Stimulated activated CD8-positive, alpha-beta memory T cell treated with anti-CD3 and anti-CD28 coated beads, Interleukin-15, amount 100 ng/mL, for 1 hour (primary cell): ENCODE data around the gene NTRK1.

ENCODE experiments used
- DNase-seq: peaks from one replicate; pipeline ENCODE4 v3.0.0-alpha.2; 2020; ENCODE audit warnings: low read depth

NTRK1 gene

GRCh38 chr1:156860628-156861423 is at the start of gene NTRK1:
Gene NTRK1 (plus strand): TSS chr1:156860865. CDS start chr1:156860935, 70 bp downstream.
- no peak for DNase-seq

GRCh38 chr1:156811168-156811567 is 49.5 kb upstream of the NTRK1 start:
- DNase-seq, result no peak

DNA sequence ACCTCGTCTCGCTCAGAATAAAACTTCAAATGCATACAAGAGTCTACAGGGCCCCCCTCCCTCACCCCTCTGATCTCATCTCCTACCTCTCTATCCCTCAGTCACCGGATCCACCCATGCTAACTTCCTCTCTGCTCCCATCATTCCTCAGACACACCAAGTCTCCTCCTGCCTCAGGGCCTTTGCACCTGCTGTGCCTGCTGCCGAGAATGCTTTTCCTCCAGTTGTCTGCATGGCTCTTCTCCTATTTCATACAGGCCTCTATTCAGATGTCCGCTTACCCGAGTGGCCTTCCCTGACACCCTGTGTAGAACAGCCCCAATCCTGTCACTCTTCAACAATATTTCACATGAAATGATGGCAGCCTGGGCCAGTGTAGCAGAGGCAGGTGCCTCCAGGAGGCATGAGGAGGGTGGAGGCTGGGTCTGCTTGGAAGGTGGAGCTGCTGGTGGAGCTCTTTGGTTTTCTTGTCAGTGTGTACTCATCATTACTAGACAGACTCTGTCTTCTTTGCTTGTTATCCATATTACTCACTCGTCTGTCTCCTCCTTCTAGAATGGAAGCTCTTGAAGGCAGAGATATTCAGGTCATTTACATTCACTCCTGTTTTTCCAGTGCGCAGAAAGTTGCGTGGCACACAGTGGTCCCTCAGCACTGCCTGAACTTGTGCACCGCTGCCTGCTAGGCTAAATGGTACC is 48.2 kb upstream of the NTRK1 start:
- no peak for DNase-seq

- no peak for DNase-seq
These were observed 47.4 kb upstream of the NTRK1 start for GRCh38 chr1:156813298-156813697.

DNA sequence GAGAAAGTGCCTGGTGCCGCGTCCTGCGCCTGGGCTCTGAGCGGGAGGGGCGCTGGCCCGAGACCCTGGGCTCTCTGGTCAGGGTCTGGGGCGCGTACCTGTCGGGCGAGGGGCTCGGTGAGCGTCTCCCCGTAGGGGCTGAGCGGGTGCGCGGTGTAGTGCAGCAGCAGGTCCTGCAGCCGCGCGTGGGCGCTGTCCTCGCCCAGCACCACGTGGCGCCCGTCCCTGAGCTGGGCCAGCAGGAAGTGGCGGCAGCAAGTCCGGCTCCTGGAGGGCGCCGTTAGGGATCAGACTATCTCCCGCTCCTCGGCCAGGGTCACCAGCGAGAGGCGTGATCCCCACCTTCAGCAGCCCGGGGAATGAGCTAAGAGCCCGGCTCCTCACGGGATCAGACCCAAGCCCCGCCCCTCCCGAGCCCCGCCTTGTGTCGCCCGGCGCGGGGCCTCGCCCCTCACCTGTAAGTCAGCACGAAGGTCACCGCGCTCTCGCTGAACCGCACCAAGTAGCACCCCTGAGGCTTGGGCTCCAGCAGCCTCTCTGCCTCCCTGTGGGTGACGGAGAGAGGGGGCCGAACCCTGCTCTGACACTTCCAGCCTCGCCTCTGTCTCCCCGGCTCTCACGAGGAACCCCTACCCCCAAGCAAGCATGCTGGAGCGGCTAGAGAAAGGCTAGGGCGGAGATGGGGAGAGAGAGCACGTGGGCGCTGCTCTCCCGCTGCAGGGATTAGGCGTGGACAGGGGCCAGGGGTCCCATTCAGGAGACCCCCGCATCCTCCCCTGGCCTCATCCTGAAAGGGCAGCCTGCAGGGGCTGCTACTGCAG is 46.7 kb upstream of the NTRK1 start:
- peak; percentile 42 for DNase-seq

DNA sequence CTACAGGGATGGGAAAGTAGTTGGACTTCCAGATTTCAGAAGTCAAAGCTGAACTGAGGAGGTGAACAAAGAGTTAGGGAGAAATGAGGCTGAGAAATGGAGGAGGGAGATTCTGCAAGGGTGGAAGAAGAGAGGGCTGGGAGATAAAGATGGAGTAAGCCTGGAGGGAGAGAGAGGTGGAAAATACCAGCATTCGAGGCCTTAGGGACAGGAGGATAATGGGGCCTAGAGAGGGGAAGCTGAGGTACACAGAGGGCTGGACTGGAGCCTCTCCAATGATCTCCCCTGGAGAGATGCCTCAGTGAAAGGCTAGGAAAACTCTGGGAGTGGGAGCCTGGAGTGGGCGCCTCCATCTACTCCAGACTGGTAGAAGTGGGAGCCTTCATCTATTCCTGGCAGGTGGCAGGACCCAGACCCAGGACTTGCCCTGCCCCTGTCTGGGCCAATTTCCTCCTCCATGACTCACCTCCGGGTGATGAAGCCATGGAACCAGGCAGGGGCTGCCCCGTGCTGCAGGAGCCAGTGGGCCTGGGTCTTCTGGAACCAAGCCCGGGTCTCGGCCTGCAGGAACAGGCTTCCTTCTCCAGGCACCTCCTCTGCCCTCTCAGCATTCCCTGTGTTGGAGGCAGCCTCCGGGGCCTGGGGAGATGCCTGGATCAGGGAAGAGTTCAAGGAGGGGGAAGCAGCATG is 45.9 kb upstream of the NTRK1 start:
- DNase-seq, result no peak

- DNase-seq, result no peak
These were observed 45.3 kb upstream of the NTRK1 start for GRCh38 chr1:156815307-156815826.

DNA sequence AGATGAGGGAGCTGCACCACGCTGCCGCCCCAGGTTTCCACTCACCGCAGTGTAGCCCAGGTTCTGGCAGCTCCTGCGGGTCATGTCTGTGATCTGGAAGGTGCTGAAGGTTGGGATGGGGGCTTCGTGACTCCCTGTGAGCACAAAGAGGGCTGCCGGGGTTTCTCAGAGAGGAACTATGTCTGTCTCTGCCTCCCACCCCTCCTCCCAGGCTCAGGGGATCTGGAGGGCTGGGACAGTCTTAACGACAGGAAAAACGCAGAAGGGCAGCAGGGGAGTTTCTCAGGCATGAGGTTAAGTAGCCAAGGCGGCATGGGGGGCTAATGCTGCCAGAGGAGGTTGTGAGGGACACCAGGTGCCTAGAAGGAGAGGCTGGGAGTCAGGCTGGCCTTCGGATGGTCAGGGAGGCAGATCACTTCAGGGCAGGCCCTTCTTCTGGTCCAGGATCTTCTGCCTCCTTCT is 44.7 kb upstream of the NTRK1 start:
- DNase-seq, result no peak

- DNase-seq, result peak; percentile 90
These were observed 43.9 kb upstream of the NTRK1 start, which contains the start of gene SH2D2A for GRCh38 chr1:156816561-156817328. Gene SH2D2A (minus strand): TSS chr1:156816848. CDS start chr1:156816708, 140 bp downstream.

- DNase-seq, result no peak
These were observed 38.9 kb upstream of the NTRK1 start for GRCh38 chr1:156821801-156822200.

- no peak for DNase-seq
These were observed 38.0 kb upstream of the NTRK1 start for GRCh38 chr1:156822680-156823079.

GRCh38 chr1:156823210-156823790 is 37.4 kb upstream of the NTRK1 start:
- no peak for DNase-seq

DNA sequence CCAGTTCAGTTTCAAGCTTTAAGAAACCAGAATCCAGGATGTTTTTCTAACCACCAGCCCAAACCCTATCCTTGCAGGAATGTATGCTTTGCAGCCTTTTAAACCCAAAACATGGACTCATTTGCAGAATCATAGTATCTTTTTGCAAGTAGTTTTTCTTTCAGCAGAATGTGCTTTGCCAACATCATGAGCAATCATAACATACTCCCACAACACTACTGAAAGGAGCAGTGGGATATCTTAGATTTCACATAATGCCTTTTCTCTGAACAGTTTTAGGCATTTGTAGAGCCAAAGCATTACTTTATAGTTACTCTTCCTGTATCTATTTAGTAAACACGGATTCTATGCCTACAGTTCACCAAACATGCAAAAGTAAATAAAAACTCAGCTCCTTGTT is 34.0 kb upstream of the NTRK1 start:
- no peak for DNase-seq

DNA sequence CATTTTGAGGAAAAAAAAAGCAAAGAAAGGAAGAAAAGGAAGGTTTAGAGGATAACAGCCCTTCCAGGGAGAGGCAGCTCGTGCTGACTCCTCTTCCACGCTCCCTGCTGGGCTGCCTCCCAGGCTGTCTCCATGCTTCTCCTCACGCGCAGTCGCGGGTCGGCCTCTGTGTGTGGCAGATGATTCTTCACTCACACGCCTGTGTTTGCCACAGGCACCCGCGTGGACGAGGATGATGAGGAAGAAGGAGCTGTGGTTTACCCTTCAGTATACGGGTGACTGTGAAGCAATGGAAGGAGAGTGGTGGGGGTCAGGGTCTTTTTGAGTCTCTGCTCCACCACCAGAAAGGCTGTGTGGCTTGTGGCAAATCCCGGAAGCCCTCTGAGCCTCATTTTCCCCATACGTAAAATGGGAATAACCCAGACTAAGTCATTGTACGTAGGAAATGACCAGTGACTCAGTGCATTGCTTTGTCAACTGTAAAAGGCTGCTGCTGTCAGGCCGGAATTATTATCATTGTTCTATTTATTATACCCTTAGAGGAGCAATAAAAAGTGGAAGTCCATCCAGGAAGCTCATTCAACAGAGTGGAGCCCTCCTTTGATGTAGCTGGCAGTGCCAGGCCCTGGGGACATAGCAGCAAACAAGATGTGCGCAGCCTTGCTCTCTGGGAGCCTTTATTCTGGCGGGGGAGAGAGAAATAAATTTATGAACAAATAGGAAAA is 32.1 kb upstream of the NTRK1 start:
- no peak for DNase-seq

DNA sequence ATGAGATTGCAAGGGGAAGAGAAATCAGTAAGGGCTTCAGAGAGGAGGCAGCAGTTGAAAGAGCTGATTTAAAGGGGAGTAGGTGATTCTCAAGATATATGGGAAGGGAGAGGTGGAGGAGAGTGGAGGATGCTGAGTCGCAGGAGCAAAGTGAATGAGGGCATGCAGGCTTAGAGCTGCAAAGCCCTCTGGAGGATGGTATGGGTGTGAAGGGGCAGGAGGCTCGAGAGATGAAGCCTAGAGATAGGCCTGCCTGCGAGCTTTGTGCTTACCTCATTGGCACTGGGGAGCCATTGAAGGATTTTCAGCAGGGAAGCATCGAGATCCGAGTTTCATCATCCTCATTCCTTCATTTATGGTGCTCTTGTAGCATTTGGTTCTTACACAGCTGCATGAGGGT is 28.2 kb upstream of the NTRK1 start:
- DNase-seq, result no peak

GRCh38 chr1:156833603-156834002 is 27.1 kb upstream of the NTRK1 start:
- DNase-seq, result no peak

DNA sequence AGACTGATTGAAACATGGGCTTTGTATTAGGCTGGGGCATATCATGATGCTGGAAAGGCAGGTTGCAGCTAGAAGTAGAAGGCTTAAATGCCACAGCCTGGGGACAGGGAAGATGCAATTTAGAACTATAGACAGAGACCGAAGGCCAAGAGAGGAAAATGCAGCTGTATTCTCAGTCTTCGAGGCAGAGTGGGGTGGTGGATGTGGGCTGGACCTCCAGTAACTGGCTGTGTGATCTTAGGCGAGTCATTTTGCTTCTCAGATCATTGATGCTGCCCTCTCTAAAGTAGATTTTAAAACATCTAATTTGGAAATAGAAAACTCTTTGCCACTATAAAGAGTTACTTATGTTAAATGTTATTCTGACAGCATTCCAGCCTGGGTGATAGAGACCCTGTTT is 26.3 kb upstream of the NTRK1 start:
- DNase-seq, result no peak

DNA sequence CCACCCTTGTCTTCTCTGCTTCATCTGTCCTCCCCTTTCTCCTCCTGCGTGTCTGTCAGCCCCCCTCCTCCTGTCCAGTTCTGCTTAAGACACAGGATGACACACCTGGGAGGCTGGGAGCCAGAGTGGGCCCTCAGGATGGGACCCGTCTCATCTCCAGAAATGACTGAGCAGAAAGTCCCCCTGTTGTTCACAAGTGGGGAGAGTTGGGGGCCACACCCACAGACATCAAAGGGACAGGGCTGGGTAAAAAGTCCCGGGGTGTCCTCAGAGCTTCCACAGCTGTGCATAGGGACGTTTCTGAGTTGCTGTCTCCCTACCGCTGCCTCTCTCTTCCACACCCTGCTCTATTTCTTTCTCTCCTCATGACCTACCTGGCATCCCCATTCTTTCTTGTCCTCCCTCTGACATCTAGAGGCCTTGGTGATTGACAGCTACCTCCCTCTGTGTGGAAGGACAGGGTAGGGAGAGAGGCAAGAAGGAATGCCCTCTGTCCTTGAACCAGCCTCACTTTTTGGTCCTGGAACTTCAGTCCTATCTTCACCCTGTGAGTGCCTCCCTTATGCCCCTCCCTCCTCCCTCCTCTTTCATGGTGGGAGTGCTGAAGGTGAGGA is 24.5 kb upstream of the NTRK1 start:
- no peak for DNase-seq

GRCh38 chr1:156836892-156837291 is 23.8 kb upstream of the NTRK1 start:
- no peak for DNase-seq
